VCaP (cell line): ENCODE data around the gene GPX6.
A peak's percentile ranks its signal among the peaks of the same experiment; 100 is the strongest.

ENCODE experiments used
- H3K27ac ChIP-seq: fragments of 450-650 bp; 2 replicates; pipeline ENCODE4 v1.5.1; 2017
- CTCF ChIP-seq: fragments of 450-650 bp; conservative IDR thresholded peaks from 2 replicates; pipeline ENCODE4 v1.5.1; 2017; ENCODE audit warnings: mild to moderate bottlenecking, moderate library complexity

The GPX6 gene

GRCh38 chr6:28497893-28498292, 17.7 kb downstream of the GPX6 start:
- TF ChIP-seq CTCF = no peak
- H3K27ac ChIP-seq = no peak overlapping the region

- TF ChIP-seq CTCF = no peak
- H3K27ac ChIP-seq = peak overlapping the region; percentile 32; the same call in 1 of the 2 replicates
Observed at GRCh38 chr6:28497306-28497705, 18.3 kb downstream of the GPX6 start.

GRCh38 chr6:28496099-28496779, 19.4 kb downstream of the GPX6 start:
- H3K27ac ChIP-seq = peak overlapping the region; percentile 32; the same call in 1 of the 2 replicates
- peak; percentile 79 for TF ChIP-seq CTCF

- TF ChIP-seq CTCF = no peak
Observed at GRCh38 chr6:28491984-28492317, 23.6 kb downstream of the GPX6 start.

GRCh38 chr6:28490205-28490890, 25.2 kb downstream of the GPX6 start:
- no peak for TF ChIP-seq CTCF
- H3K27ac ChIP-seq = no peak overlapping the region

More at GRCh38 chr6:28491984-28492317, 23.6 kb downstream of the GPX6 start:
- H3K27ac ChIP-seq = no peak overlapping the region

GRCh38 chr6:28489366-28490204, 26.0 kb downstream of the GPX6 start:
- no peak overlapping the region for H3K27ac ChIP-seq
- no peak for TF ChIP-seq CTCF

- H3K27ac ChIP-seq = no peak overlapping the region
- no peak for TF ChIP-seq CTCF
Observed at GRCh38 chr6:28488916-28489365, 26.7 kb downstream of the GPX6 start.
